Osteocyte (in vitro differentiated cells): ENCODE results near the gene FLNA. TPM values are rescaled to one million over a fixed set of nuclear protein-coding genes. Genes with fewer than 3 reads are reported as not detected.

Source experiments
- DNase-seq: peaks from one replicate; pipeline ENCODE4 v3.0.0; 2021; ENCODE audit warnings: mixed read lengths; ENCODE audit not compliant: unreplicated experiment; ENCODE audit errors: extremely low spot score
- H3K27ac Mint-ChIP-seq: one replicate; pipeline ENCODE4 v1.8.0; 2021; ENCODE audit warnings: mild to moderate bottlenecking, mixed read lengths; ENCODE audit not compliant: unreplicated experiment
- H3K27me3 Mint-ChIP-seq: one replicate; pipeline ENCODE4 v1.8.0; 2021; ENCODE audit warnings: mixed read lengths; ENCODE audit not compliant: unreplicated experiment
- H3K36me3 Mint-ChIP-seq: one replicate; pipeline ENCODE4 v1.8.0; 2021; ENCODE audit warnings: mixed read lengths; ENCODE audit not compliant: unreplicated experiment
- H3K4me1 Mint-ChIP-seq: one replicate; pipeline ENCODE4 v1.8.0; 2021; ENCODE audit warnings: mixed read lengths; ENCODE audit not compliant: unreplicated experiment
- H3K4me3 Mint-ChIP-seq: one replicate; pipeline ENCODE4 v1.8.0; 2021; ENCODE audit warnings: mild to moderate bottlenecking, moderate library complexity, mixed read lengths; ENCODE audit not compliant: unreplicated experiment
- H3K9me3 Mint-ChIP-seq: one replicate; pipeline ENCODE4 v1.8.0; 2021; ENCODE audit warnings: mixed read lengths; ENCODE audit not compliant: unreplicated experiment
- total RNA-seq: library from RNA; stranded (reverse); gene quantifications from 2 replicates; pipeline ENCODE4 v1.2.1, GENCODE V29; 2021
- TF ChIP-seq, protein P1 (sequence below): fragments of 200-600 bp; sonication (generic); IDR thresholded peaks from 2 replicates; pipeline ENCODE4 v1.5.0; 2021; ENCODE audit warnings: antibody characterized with exemption, mild to moderate bottlenecking, moderate library complexity

Gene FLNA
- total RNA-seq, 1 donor from 2014 or later, result 2,024 TPM

DNA sequence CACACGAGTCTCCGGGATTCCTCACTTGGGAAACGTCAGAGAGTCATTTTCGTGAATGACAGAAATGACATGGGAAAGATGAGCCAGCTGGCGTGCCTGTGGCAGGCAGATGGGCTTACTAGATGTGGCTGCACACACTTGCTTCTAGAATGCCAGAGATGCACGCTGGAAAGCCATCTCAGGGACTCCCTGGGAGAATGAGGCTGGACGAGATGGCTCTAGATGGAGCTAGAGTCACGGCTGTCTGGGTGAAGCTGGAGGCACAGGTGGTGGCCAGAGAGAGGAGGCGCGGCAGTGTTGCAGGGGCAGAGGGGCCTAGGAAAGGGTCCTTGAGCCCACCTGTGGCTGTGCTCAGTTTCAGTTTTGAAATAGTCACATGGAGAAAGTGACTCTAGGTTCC, 52.8 kb downstream of the FLNA start:
- Mint-ChIP-seq H3K9me3 (peaks cover 8% of the 10 kb centered on the region), H3K36me3 (no peaks in the 10 kb centered on the region), H3K27me3 (peaks cover 33% of the 10 kb centered on the region), H3K4me1 (peaks cover 20% of the 10 kb centered on the region), H3K27ac (no peak overlapping the region), H3K4me3 (no peak overlapping the region)
- no peak for DNase-seq
- TF ChIP-seq, protein P1, sequence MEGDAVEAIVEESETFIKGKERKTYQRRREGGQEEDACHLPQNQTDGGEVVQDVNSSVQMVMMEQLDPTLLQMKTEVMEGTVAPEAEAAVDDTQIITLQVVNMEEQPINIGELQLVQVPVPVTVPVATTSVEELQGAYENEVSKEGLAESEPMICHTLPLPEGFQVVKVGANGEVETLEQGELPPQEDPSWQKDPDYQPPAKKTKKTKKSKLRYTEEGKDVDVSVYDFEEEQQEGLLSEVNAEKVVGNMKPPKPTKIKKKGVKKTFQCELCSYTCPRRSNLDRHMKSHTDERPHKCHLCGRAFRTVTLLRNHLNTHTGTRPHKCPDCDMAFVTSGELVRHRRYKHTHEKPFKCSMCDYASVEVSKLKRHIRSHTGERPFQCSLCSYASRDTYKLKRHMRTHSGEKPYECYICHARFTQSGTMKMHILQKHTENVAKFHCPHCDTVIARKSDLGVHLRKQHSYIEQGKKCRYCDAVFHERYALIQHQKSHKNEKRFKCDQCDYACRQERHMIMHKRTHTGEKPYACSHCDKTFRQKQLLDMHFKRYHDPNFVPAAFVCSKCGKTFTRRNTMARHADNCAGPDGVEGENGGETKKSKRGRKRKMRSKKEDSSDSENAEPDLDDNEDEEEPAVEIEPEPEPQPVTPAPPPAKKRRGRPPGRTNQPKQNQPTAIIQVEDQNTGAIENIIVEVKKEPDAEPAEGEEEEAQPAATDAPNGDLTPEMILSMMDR, result no peak

DNA sequence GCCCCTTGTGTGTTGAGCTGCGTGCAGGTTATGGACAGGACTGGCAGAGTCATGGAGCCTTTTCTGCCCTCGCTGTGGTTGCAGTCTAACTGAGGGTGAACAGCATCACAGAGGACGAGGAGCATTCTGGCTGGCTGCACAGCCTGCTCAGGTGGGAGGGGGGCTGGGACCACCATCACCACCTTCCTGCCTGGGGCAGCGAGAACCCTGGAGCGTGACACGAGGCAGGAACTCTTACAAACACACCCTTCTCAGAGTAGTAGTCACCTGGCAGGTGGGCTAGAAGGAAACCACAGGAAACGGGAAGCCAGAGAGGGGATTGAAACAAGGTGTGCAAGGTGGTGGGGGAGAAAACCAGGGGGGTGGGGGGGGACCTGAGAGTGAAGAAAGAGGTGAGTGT, 53.3 kb downstream of the FLNA start:
- no peak overlapping the region for H3K27ac Mint-ChIP-seq
- H3K36me3 Mint-ChIP-seq, result no peaks in the 10 kb centered on the region
- H3K4me1 Mint-ChIP-seq, result peaks cover 18% of the 10 kb centered on the region
- H3K9me3 Mint-ChIP-seq, result peaks cover 8% of the 10 kb centered on the region
- no peak overlapping the region for H3K4me3 Mint-ChIP-seq
- no peak for DNase-seq
- TF ChIP-seq, protein P1, result no peak
- peaks cover 33% of the 10 kb centered on the region for H3K27me3 Mint-ChIP-seq

DNA sequence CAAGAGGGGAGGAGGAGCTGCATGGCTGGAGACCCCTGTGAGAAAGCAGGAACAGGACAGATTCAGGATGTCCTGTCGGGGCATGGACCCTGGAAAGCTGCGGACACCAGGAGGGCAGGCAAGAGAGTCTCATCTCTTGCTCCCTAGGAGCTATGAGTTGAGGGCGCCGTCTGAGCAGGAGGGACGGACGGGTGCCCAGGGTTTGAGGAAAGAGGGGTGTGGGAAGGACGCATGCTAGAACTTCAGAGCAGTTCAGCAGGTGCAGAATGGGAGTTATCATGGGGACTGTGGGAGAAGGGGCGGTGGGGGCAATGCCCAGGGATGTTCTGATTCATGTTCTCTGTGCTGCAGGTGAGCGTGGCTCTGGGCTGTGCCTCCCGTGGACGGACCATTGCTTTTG, 54.0 kb downstream of the FLNA start:
- Mint-ChIP-seq H3K27me3 (peaks cover 33% of the 10 kb centered on the region), H3K36me3 (no peaks in the 10 kb centered on the region), H3K27ac (no peak overlapping the region), H3K9me3 (peaks cover 6% of the 10 kb centered on the region), H3K4me1 (peaks cover 10% of the 10 kb centered on the region), H3K4me3 (no peak overlapping the region)
- TF ChIP-seq, protein P1, result no peak
- no peak for DNase-seq

DNA sequence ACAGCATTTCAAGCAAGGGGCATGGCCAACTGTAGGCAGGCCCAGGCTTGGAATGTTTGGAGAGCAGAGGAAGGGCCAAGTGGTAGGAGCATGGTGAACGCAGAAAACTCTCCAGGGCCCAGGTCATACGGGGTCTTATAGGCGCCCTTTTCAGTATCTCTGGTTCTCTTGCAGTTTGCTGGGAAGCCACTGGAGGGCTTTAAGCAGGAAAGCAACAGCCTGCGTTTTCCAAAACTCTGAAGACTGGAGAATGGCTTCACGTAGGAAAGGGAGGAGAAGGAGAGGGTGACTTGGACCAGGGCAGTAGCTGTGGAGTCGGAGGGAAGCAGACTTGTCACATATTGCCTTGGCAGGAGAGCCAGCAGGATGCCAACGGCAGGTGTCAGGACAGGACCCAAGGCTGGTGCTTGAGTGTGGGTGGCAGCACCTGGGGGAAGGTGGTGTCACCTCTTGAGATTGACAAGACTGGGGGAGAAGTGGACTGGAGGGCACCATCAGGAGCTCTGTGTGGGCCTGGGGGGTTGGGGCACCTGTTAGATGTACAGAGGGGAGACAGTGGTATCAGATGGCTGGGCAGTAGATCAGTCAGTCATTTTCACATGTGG, 56.9 kb downstream of the FLNA start:
- Mint-ChIP-seq H3K27ac (no peak overlapping the region), H3K4me1 (no peaks in the 10 kb centered on the region), H3K4me3 (no peak overlapping the region), H3K36me3 (no peaks in the 10 kb centered on the region), H3K9me3 (no peaks in the 10 kb centered on the region), H3K27me3 (peaks cover 30% of the 10 kb centered on the region)
- TF ChIP-seq, protein P1, result peak; percentile 49
- DNase-seq, result no peak

DNA sequence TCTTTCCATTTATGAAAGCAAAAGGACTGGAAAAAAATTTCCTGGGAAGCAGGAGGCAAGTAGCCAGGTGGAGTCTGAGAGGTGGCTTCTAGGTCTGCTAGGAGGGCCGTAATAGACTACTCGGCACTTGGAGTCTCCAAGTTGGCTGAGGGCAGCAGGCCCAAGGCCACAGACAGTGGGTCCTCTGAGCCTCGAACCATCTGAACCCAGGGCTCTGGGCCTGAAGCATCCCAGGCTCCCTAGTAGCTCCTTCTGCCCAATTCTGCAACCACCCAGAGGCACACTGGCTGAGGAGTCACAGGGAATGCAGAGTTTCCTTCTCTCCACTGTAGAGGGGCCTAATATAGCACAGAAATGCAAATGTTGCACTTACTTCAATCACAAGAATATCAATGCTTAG, 59.0 kb downstream of the FLNA start:
- Mint-ChIP-seq H3K9me3 (no peaks in the 10 kb centered on the region), H3K27ac (no peak overlapping the region), H3K27me3 (peaks cover 18% of the 10 kb centered on the region), H3K36me3 (no peaks in the 10 kb centered on the region), H3K4me3 (no peak overlapping the region), H3K4me1 (no peaks in the 10 kb centered on the region)
- no peak for DNase-seq
- TF ChIP-seq, protein P1, result no peak
